HCT116 (cell line): ENCODE results near the gene ADNP. TPM values are rescaled to one million over a fixed set of nuclear protein-coding genes. Genes with fewer than 3 reads are reported as not detected.

Experiments
- ATAC-seq: fragments of 200-7000 bp; cut with Tn5 transposase; 2 replicates; pipeline ENCODE4 v1.9.1; 2020; ENCODE audit warnings: mild to moderate bottlenecking, moderate library complexity
- BruUV-seq: library from RNA; stranded (reverse); fragments of 400-500 nt; replicated peaks from 2 replicates; lab custom pipeline; 2021; lab: Mats Ljungman, UMichigan
- CTCF ChIA-PET: fragments of 300-600 bp; sonication (Branson Sonifier 250); formaldehyde crosslinking; loops from one replicate; lab custom pipeline; 2021; ENCODE audit warnings: antibody characterized with exemption; lab: Charles Lee
- POLR2A ChIA-PET: fragments of 300-600, 350-600 bp; sonication (Branson Sonifier 250); formaldehyde crosslinking; loops from one replicate; lab custom pipeline; 2021; ENCODE audit warnings: antibody characterized with exemption; lab: Charles Lee
- RAD21 ChIA-PET, 2 experiments: fragments of 300-600 bp; sonication (Branson Sonifier 250); formaldehyde crosslinking; loops; one replicate each; lab custom pipeline; 2023; ENCODE audit warnings: low total read pairs in 2 of 2; ENCODE audit not compliant: uncharacterized antibody in 2 of 2, unreplicated experiment in 2 of 2, low non-redundant PET in 1 of 2; lab: Charles Lee
- DNase-seq: peaks from one replicate; pipeline ENCODE4 v3.0.0-alpha.2; 2010; ENCODE audit warnings: low read depth, low spot score
- H2AFZ ChIP-seq: fragments of 200-600 bp; shearing (Covaris generic), sonication (generic); 2 replicates; pipeline ENCODE4 v1.6.1; 2017; ENCODE audit warnings: low read depth, mixed run types, mixed read lengths, antibody characterized with exemption, low read length; ENCODE audit not compliant: poor library complexity, severe bottlenecking
- H3K27ac ChIP-seq: 2 replicates; pipeline ENCODE4 v1.5.1; 2012; ENCODE audit warnings: low read depth, low read length
- H3K27me3 ChIP-seq: fragments of 200-600 bp; sonication (generic); 2 replicates; pipeline ENCODE4 v1.6.1; 2016; ENCODE audit warnings: mixed run types, low read length, mixed read lengths; ENCODE audit not compliant: insufficient read depth
- H3K36me3 ChIP-seq, 2 experiments: fragments of 200-500 bp in 1 of 2; fragments of 200-600 bp in 1 of 2; sonication (Bioruptor generic) in 1 of 2; sonication (generic) in 1 of 2; 2 replicates each; pipeline versions ENCODE4 v1.5.1 to v1.6.1; 2014 to 2016; ENCODE audit warnings: low read length in 2 of 2, inconsistent platforms in 1 of 2, mixed read lengths in 1 of 2, mixed run types in 1 of 2; ENCODE audit not compliant: insufficient read depth in 2 of 2, control insufficient read depth in 1 of 2
- H3K4me1 ChIP-seq, 2 experiments: fragments of 200-600 bp in 1 of 2; sonication (generic) in 1 of 2; 2 replicates each; pipeline versions ENCODE4 v1.5.1 to v1.6.1; 2012 to 2017; ENCODE audit warnings: low read length in 2 of 2, inconsistent platforms in 1 of 2, mild to moderate bottlenecking in 1 of 2, mixed read lengths in 1 of 2, mixed run types in 1 of 2, moderate library complexity in 1 of 2; ENCODE audit not compliant: insufficient read depth in 2 of 2, control insufficient read depth in 1 of 2
- H3K4me2 ChIP-seq: fragments of 200-600 bp; sonication (generic); 2 replicates; pipeline ENCODE4 v1.6.1; 2017; ENCODE audit warnings: mixed run types, low read length, mixed read lengths
- H3K4me3 ChIP-seq, 2 experiments: fragments of 200-600 bp in 1 of 2; sonication (generic) in 1 of 2; replicated peaks in 1 of 2; 2 replicates each; pipeline ENCODE4 v1.5.1; 2011 to 2016; ENCODE audit warnings: low read length in 2 of 2, control low read depth in 1 of 2, low read depth in 1 of 2, mild to moderate bottlenecking in 1 of 2, mixed read lengths in 1 of 2, mixed run types in 1 of 2
- H3K79me2 ChIP-seq: fragments of 200-600 bp; sonication (generic); 2 replicates; pipeline ENCODE4 v1.6.1; 2017; ENCODE audit warnings: mild to moderate bottlenecking, mixed run types, low read length, moderate library complexity, mixed read lengths; ENCODE audit not compliant: insufficient read depth
- H3K9ac ChIP-seq: fragments of 200-600 bp; sonication (generic); 2 replicates; pipeline ENCODE4 v1.6.1; 2016; ENCODE audit warnings: low read length, mixed read lengths
- H3K9me2 ChIP-seq: fragments of 200-600 bp; sonication (generic), shearing (Covaris generic); 2 replicates; pipeline ENCODE4 v1.6.1; 2017; ENCODE audit warnings: mixed run types, mild to moderate bottlenecking, moderate library complexity; ENCODE audit not compliant: insufficient read depth
- H3K9me3 ChIP-seq, 2 experiments: fragments of 200-500 bp in 1 of 2; fragments of 200-600 bp in 1 of 2; sonication (Bioruptor generic) in 1 of 2; sonication (generic) in 1 of 2; 2 replicates each; pipeline ENCODE4 v1.6.1; 2014 to 2017; ENCODE audit warnings: low read length in 2 of 2, mixed read lengths in 2 of 2, inconsistent platforms in 1 of 2, low read depth in 1 of 2, mild to moderate bottlenecking in 1 of 2, mixed run types in 1 of 2, moderate library complexity in 1 of 2; ENCODE audit not compliant: control insufficient read depth in 1 of 2, insufficient read depth in 1 of 2
- H4K20me1 ChIP-seq: fragments of 200-600 bp; sonication (generic), shearing (Covaris generic); 2 replicates; pipeline ENCODE4 v1.6.1; 2017; ENCODE audit warnings: mixed run types, mild to moderate bottlenecking, moderate library complexity; ENCODE audit not compliant: insufficient read depth
- EGR1 ChIP-seq: IDR thresholded peaks from 2 replicates; pipeline ENCODE4 v1.6.1; 2012; ENCODE audit warnings: low read depth
- ELF1 ChIP-seq: IDR thresholded peaks from 2 replicates; pipeline ENCODE4 v1.6.1; 2012; ENCODE audit warnings: low read depth, borderline replicate concordance
- EZH2phosphoT487 ChIP-seq: fragments of 200-600 bp; IDR thresholded peaks from 2 replicates; pipeline ENCODE4 v1.6.1; 2018; ENCODE audit warnings: antibody characterized with exemption, borderline replicate concordance
- FOSL1 ChIP-seq: IDR thresholded peaks from 2 replicates; pipeline ENCODE4 v1.6.1; 2012; ENCODE audit warnings: low read depth
- JUND ChIP-seq: IDR thresholded peaks from 2 replicates; pipeline ENCODE4 v1.6.1; 2012
- POLR2AphosphoS5 ChIP-seq: IDR thresholded peaks from 2 replicates; pipeline ENCODE4 v1.6.1; 2011; ENCODE audit warnings: mild to moderate bottlenecking, low read depth, low read length, moderate library complexity
- RAD21 ChIP-seq: IDR thresholded peaks from 2 replicates; pipeline ENCODE4 v1.6.1; 2012; ENCODE audit warnings: low read depth, mild to moderate bottlenecking
- SIN3A ChIP-seq: IDR thresholded peaks from 2 replicates; pipeline ENCODE4 v1.6.1; 2012; ENCODE audit warnings: low read depth
- YY1 ChIP-seq: IDR thresholded peaks from 2 replicates; pipeline ENCODE4 v1.6.1; 2011; ENCODE audit warnings: low read length, low read depth, moderate library complexity, mild to moderate bottlenecking; ENCODE audit not compliant: insufficient replicate concordance; ENCODE audit errors: extremely low read depth
- ZNF274 ChIP-seq: fragments of 200-500 bp; sonication (Bioruptor generic); IDR thresholded peaks from 2 replicates; pipeline ENCODE4 v1.6.1; 2014; ENCODE audit warnings: mild to moderate bottlenecking, low read depth, low read length, inconsistent platforms
- intact Hi-C: fragments of 100-400 bp; cut with micrococcal nuclease; formaldehyde crosslinking; loops from 2 replicates; pipeline ENCODE4 v1.10.0; 2022
- total RNA-seq: library from RNA; stranded (reverse); gene quantifications from one replicate; pipeline ENCODE4 v1.2.1, GENCODE V29; 2021; ENCODE audit not compliant: unreplicated experiment
- TF ChIP-seq, protein P1 (sequence below), 3 experiments: fragments of 200-600 bp in 1 of 3; sonication (generic) in 1 of 3; IDR thresholded peaks in 2 of 3; conservative IDR thresholded peaks in 1 of 3; 2 replicates each; pipeline ENCODE4 v1.5.1; 2012 to 2017; ENCODE audit warnings: low read depth in 2 of 3, low read length in 2 of 3, antibody characterized with exemption in 1 of 3, borderline replicate concordance in 1 of 3, control low read depth in 1 of 3, mild to moderate bottlenecking in 1 of 3, mixed read lengths in 1 of 3, mixed run types in 1 of 3, moderate library complexity in 1 of 3; ENCODE audit not compliant: insufficient read depth in 1 of 3
- TF ChIP-seq, protein P2 (sequence below): IDR thresholded peaks from 2 replicates; pipeline ENCODE4 v1.6.1; 2012
- TF ChIP-seq, protein P3 (sequence below): IDR thresholded peaks from 2 replicates; pipeline ENCODE4 v1.6.1; 2011; ENCODE audit warnings: mild to moderate bottlenecking, low read length, moderate library complexity; ENCODE audit not compliant: insufficient replicate concordance; ENCODE audit errors: extremely low read depth
- TF ChIP-seq, protein P4 (sequence below): IDR thresholded peaks from 2 replicates; pipeline ENCODE4 v1.6.1; 2012
- TF ChIP-seq, protein P5 (sequence below): IDR thresholded peaks from 2 replicates; pipeline ENCODE4 v1.6.1; 2012; ENCODE audit warnings: low read depth

The ADNP gene
- total RNA-seq, 1 experiment from 2014 or later: 85.9 TPM

DNA sequence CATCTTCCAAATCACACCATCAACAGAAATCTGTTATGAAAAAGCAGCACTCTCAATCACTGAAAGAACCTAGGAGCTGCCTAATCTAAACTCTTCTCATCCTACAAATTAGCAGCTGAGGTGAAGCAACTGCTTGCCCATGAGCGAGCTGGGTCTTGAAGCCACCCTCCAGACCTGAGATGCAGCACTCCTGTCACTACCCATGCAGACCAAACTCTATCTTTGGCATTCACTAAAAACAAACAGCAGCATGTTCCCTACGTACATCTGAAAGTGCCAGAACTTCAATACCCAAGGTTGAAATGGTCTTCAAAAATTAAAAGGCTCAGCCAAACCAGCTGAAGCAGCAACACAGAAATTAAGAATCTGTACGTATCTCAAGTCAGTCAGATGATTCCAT lies 14.3 kb downstream of the ADNP start:
- ChIA-PET CTCF (interaction anchor here (1.4 kb wide), 1 partner anchor 12 kb away, joined by 3 read pairs; no protein-coding TSS in a partner anchor), POLR2A (interaction anchor here (1.1 kb wide), 1 partner anchor 14 kb away, joined by 5 read pairs; the partner anchor contains the start of gene ADNP), RAD21 (no interaction called here)
- H3K4me2 ChIP-seq: no peak overlapping the region
- BruUV-seq: no TSS peak
- intact Hi-C loops: no loop called here
- H3K4me3 ChIP-seq: no peak overlapping the region
- peaks cover 100% of the 10 kb centered on the region for H3K79me2 ChIP-seq
- no peak overlapping the region for H3K27ac ChIP-seq
- no peak for ATAC-seq
- H3K27me3 ChIP-seq: no peaks in the 10 kb centered on the region
- peaks cover 56% of the 10 kb centered on the region; the same call in 1 of the 2 replicates for H4K20me1 ChIP-seq
- TF ChIP-seq RAD21 (no peak), SIN3A (no peak), JUND (no peak), POLR2AphosphoS5 (no peak), ELF1 (no peak), YY1 (no peak), EZH2phosphoT487 (no peak), ZNF274 (no peak), FOSL1 (no peak), EGR1 (no peak)
- TF ChIP-seq, protein P1, sequence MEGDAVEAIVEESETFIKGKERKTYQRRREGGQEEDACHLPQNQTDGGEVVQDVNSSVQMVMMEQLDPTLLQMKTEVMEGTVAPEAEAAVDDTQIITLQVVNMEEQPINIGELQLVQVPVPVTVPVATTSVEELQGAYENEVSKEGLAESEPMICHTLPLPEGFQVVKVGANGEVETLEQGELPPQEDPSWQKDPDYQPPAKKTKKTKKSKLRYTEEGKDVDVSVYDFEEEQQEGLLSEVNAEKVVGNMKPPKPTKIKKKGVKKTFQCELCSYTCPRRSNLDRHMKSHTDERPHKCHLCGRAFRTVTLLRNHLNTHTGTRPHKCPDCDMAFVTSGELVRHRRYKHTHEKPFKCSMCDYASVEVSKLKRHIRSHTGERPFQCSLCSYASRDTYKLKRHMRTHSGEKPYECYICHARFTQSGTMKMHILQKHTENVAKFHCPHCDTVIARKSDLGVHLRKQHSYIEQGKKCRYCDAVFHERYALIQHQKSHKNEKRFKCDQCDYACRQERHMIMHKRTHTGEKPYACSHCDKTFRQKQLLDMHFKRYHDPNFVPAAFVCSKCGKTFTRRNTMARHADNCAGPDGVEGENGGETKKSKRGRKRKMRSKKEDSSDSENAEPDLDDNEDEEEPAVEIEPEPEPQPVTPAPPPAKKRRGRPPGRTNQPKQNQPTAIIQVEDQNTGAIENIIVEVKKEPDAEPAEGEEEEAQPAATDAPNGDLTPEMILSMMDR (IDR thresholded peaks at IDR 0.05 in 2 of 3, conservative IDR thresholded peaks at IDR 0.05 in 1 of 3; ENCODE audit: borderline replicate concordance in 1 of 3, insufficient read depth in 1 of 3, low read depth in 2 of 3, low read length in 2 of 3): no peak
- TF ChIP-seq, protein P2, sequence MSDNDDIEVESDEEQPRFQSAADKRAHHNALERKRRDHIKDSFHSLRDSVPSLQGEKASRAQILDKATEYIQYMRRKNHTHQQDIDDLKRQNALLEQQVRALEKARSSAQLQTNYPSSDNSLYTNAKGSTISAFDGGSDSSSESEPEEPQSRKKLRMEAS: no peak
- TF ChIP-seq, protein P3, sequence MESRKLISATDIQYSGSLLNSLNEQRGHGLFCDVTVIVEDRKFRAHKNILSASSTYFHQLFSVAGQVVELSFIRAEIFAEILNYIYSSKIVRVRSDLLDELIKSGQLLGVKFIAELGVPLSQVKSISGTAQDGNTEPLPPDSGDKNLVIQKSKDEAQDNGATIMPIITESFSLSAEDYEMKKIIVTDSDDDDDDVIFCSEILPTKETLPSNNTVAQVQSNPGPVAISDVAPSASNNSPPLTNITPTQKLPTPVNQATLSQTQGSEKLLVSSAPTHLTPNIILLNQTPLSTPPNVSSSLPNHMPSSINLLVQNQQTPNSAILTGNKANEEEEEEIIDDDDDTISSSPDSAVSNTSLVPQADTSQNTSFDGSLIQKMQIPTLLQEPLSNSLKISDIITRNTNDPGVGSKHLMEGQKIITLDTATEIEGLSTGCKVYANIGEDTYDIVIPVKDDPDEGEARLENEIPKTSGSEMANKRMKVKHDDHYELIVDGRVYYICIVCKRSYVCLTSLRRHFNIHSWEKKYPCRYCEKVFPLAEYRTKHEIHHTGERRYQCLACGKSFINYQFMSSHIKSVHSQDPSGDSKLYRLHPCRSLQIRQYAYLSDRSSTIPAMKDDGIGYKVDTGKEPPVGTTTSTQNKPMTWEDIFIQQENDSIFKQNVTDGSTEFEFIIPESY: no peak
- TF ChIP-seq, protein P4, sequence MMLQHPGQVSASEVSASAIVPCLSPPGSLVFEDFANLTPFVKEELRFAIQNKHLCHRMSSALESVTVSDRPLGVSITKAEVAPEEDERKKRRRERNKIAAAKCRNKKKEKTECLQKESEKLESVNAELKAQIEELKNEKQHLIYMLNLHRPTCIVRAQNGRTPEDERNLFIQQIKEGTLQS: no peak
- TF ChIP-seq, protein P5, sequence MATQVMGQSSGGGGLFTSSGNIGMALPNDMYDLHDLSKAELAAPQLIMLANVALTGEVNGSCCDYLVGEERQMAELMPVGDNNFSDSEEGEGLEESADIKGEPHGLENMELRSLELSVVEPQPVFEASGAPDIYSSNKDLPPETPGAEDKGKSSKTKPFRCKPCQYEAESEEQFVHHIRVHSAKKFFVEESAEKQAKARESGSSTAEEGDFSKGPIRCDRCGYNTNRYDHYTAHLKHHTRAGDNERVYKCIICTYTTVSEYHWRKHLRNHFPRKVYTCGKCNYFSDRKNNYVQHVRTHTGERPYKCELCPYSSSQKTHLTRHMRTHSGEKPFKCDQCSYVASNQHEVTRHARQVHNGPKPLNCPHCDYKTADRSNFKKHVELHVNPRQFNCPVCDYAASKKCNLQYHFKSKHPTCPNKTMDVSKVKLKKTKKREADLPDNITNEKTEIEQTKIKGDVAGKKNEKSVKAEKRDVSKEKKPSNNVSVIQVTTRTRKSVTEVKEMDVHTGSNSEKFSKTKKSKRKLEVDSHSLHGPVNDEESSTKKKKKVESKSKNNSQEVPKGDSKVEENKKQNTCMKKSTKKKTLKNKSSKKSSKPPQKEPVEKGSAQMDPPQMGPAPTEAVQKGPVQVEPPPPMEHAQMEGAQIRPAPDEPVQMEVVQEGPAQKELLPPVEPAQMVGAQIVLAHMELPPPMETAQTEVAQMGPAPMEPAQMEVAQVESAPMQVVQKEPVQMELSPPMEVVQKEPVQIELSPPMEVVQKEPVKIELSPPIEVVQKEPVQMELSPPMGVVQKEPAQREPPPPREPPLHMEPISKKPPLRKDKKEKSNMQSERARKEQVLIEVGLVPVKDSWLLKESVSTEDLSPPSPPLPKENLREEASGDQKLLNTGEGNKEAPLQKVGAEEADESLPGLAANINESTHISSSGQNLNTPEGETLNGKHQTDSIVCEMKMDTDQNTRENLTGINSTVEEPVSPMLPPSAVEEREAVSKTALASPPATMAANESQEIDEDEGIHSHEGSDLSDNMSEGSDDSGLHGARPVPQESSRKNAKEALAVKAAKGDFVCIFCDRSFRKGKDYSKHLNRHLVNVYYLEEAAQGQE: no peak
- H3K4me1 ChIP-seq: peaks cover 0 to 14% of the 10 kb centered on the region in 2 experiments; a peak in 2 of 4 replicates
- no peaks in the 10 kb centered on the region for H3K9me2 ChIP-seq
- H3K9ac ChIP-seq: no peak overlapping the region
- H3K9me3 ChIP-seq: no peaks in the 10 kb centered on the region
- DNase-seq: no peak
- H2AFZ ChIP-seq: no peak overlapping the region
- H3K36me3 ChIP-seq: peaks cover 7 to 11% of the 10 kb centered on the region in 2 experiments; a peak in 2 of 4 replicates
